IPS-NIHi7 (cell line): ENCODE data around the gene UBC.
"Not testable (repeated sequence)": the region's sequence is repeated elsewhere in the genome, so short reads cannot be mapped to it uniquely, and the experiment has no call there.

ENCODE experiments used
- DNase-seq: peaks from one replicate; pipeline ENCODE4 v3.0.0; 2012; ENCODE audit warnings: mixed read lengths; ENCODE audit errors: extremely low spot score

The UBC gene

GRCh38 chr12:124884587-124885438, 29.6 kb downstream of the UBC start:
- peak; percentile 43 for DNase-seq

DNA sequence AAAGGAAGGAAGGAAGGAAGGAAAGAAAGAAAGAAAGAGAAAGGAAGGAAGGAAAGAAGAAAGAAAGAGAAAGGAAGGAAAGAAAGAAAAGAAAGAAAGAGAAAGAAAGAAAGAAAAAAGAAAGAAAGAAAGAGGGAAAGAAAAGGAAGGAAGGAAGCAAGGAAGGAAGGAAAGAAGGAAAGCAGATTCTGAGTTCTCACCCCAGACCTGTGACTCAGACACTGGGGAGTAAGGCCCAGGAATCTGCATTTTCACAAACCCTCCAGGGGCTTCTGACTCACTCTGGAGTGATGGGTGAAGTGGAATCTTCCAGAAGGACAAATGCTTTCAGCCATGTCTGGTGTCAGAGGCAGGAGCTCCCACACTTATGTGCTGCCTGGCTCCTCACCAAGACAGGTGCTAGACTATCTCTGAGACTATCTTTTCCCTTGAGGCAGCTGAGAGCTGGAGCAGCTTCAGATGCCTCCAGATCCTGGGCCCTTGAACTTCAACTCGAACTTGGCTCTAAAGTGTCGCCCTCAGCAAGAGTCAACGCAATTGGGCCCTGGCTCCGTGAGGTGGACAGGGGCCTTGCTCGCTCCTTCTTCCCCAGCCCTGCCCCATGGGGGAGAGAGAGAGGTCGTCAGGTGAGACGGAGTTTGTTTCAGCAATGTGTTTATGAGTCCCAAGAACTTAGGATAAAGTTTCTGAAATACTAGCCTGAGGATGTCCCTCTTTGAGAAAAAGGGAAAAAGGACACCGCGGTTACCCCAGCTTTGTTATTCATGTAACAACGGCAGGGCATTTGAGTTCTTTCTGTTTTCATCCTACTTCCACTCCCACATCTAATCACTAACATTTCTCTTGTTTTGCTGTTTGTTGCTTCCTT, 31.0 kb downstream of the UBC start:
- DNase-seq: no peak

DNA sequence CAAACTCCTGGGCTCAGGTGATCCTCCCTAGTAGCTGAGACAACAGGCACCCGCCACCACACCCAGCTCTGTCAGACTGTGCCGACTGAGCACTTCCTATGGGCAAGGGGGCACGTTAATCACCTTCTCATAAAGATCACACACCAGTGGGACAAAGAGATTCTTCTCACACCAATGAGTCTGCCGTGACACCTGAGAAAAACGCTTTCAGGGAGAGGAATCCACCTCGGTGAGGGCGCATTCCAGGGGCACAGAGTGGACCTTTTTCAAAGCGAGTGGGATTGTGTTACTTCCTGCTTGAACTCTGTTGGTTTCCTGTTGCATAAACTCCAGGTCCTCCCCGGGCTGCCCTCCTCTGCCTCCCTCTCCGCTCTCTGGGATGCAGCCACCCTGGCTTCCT, 33.3 kb downstream of the UBC start:
- no peak for DNase-seq

DNA sequence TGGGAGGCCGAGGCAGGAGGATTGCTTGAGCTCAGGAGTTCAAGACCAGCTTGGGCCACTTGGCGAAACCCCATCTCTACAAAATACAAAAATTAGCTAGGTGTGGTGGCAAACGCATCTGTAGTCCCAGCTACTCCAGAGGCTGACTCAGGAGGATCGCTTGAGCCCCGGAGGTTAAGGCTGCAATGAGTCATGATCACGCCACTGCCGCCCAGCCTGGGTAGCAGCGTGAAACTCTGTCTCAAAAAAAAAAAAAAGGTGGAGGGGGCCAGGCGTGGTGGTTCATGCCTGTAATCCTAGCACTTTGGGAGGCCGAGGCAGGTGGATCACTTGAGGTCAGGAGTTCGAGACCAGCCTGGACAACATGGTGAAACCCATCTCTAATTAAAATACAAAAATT, 34.1 kb downstream of the UBC start:
- DNase-seq: not testable (repeated sequence)

DNA sequence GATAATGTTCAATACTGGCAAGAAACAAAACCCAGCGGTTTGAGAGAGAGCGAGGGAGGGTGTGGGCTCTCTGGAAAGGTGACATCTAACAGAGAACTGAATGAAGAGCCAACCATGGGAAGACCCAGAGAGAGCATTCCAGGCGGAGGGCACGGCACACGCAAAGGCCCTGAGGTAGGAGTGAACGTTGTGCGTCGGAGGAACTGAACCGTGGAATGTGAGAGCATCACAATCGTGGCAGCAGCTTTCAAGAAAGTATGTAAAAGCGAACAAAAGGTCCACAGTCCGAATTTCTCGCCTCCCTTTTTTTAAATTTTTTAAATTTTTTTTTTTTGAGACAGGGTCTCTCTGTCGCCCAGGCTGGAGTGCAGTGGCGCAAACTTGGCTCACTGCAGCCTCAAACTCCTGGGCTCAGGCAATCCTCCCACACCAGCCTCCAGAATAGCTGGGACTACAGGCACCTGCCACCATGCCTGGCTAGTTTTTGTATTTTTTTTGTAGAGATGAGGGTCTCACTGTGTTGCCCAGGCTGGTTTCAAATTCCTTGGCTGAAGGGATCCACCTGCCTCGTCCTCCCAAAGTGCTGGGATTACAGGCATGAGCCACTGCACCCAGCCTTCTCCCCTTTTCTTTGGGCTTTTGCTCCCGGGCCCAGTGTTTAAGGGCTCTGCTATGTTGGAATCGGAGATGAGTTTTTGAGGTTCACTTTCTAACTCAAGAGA, 35.5 kb downstream of the UBC start:
- no peak for DNase-seq

- no peak for DNase-seq
These were observed 37.0 kb downstream of the UBC start for GRCh38 chr12:124877423-124877822.

- DNase-seq: no peak
These were observed 38.3 kb downstream of the UBC start for GRCh38 chr12:124876171-124876570.

DNA sequence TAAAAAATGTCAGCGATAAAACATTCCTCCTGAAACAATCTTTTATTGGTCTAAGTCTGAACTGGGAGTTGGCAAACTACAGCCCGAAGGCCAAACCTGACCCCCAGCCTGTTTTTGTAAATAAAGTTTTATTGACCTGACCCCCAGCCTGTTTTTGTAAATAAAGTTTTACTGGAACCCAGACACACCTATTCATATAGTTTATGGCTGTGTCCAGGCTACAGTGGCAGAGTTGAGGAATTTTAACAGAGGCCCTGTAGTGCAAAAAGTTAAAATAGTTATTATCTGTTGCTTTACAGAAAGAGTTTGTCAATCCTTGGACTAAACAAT, 38.7 kb downstream of the UBC start:
- DNase-seq: no peak

DNA sequence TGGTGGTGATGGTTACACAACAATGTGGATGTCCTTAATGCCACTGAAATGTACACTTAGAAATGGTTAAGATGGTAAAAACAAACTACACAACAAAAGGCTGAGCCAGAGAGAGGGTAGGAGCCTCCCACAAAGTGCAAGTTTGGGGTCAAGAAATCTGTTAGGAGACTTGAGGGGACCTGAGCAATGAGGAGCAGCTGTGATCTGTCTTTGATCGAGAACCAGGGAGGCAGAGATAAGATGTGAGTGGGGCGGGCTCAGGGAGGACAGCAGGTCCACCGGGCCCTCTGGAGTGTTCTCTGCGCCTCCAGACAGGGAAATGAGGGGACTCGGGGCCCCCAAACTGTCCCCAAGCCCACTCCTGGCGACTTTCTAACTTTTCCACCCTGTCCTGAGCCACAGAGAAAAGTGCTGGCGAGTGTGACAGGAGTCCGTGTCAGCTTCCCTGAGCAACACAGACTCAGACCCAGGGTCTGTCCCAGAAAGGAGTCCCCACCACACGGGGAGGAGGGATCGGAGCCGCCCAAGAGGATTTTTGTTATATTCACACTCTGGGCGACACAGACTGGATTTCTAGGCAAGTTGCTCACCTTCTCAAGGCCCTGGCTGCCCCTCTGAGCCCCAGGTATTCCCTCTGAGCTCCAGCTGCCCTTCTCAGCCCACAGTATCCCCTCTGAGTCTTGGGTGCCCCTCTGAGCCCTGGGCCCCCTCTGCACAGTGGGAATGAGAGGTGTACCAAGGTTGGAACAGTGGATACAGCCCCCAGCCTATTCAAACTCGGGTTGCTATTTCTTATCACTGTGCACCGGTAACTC, 39.3 kb downstream of the UBC start:
- no peak for DNase-seq

GRCh38 chr12:124874188-124874587, 40.3 kb downstream of the UBC start:
- DNase-seq: no peak

DNA sequence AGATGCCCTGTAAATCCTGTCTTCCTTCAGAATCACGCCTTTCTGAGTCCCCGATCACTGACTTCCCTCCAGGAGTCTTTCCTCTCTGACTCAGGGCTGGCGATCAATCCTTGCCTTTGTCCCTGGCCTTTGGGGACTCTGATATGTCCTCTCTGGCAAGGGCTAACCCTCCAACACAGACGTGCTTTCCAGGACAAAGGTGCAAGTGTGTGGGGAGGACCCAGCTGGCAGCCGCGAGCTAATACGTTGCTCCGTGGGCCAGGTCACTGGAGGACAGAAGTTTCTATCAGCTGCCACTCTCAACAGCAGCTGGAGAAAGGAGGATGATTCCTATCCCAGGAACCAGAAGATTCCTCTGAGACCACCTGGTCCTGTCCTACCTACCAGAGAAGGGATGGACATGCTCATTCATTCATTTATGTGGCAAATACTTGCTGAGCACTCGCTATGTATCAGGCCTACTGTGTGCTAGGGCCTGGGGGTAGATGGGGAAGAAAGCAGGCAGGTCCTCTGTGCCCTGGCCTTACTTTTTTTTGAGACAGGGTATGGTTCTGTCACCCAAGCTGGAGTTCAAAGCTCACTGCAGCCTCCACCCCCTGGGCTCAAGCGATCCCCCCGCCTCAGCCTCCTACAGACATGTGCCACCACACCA, 42.3 kb downstream of the UBC start:
- no peak for DNase-seq

DNA sequence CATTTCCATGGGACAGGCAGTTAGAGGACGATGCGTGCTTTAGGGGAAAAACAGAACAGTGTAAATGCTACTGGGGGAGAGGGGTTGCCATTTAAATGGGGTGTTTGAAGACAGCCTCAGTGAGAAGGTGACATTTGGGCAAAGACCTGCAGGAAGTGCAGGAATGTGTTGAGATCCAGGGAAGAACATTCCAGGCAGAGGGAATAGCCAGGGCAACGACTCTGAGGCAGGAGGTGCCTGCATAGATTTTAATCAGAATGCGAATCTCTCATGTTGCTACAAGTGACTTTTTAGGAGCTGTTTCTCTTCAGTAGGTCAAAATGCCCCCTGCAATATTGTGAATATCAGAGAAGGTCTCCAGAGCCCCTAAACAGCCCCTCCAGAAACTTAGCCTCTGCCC, 43.2 kb downstream of the UBC start:
- DNase-seq: no peak

DNA sequence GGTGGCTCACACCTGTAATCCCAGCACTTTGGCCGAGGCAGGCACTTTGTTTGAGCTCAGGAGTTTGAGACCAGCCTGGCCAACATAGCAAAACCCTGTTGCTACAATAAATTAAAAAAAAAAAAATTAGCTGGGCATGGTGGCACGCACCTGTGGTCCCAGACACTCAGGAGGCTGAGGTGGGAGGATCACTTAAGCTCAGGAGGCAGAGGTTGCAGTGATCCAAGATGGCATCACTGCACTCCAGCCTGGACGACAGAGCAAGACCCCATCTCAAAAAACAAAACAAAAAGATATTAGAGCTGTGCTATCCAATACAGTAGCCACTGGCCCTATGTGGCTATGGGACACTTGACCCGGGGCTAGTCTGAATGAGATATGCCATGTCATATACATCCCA, 43.9 kb downstream of the UBC start:
- no peak for DNase-seq

GRCh38 chr12:124869059-124869665, 45.3 kb downstream of the UBC start:
- peak; percentile 71 for DNase-seq

GRCh38 chr12:124868252-124869058, 46.0 kb downstream of the UBC start:
- DNase-seq: no peak

DNA sequence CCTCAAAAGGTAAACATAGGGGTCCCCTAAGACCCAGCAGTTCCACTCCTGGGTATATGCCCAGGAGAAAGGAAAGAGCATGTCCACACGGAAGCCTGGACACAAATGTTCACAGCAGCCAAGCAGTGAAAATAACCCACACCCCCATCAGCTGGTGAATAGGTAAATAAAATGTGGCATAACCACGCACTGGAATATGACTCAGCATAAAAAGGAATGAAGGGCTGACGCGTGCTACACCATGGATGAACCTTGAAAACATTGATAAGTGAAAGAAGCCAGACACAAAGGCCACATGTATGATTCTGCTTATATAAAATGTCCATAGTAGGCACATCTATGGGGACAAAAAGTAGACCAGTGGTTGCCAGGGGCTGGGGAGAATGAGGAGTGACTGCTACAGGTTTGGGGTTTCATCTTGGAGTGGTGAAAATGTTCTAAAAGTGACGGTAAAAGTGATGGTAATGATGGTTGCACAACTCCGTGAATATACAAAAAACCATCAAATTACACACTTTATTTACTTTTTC, 47.0 kb downstream of the UBC start:
- DNase-seq: no peak

DNA sequence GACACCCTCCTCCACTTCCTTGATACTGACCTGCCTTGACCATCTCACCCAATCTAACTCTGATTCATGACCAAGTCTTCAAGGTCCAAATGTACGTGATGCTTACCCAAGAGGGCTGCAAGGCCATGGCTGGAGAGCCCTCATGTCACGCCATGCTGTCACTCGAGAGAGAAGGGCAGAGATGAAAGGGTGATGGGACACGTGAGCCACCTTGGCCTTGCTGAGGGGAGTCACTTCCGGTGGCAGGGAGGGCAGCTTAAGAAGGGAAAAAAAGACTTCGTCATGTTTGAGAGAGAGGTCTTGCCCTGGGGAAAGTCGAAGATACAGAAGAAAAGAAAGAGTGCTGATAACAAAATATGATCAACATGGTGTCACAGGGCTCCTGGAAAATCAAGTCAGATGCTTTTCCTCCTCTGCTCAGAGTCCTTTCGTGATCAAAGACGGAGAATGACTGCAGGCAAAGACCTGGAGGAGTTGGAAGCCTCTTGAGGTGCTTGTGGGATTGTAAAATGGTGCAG, 47.5 kb downstream of the UBC start:
- DNase-seq: no peak

DNA sequence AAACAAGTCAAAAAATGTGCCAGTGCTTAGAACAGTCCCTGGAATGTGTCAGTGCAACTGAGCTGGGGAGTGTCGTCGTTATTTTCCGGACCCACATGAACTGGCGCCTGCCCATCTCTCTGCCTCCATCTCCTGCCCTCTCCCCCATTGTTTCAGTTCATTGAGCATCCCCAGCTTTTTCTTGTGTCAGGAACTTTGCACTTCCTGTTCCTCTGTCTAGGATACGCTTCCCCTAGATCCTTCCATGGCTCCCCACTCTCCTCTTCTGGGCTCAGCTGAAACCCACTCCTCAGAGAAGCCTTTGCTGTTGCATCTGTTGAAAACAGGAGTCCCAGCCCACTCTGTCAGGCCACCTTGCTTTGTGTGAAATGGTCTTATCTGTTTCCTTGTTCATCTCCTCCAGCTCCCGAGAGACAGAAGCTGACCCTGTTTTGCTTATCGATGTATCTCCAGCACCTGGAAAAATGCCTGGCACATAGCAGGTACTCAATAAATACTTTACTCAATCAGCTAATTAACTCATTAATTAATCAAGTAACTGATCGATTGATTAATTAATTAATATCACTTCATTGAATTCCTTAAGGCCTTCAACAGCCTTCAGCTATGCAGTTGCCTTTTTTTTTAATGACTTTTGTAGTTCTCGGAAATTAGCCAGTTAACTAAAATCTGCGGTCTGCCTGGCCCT, 48.1 kb downstream of the UBC start:
- no peak for DNase-seq

GRCh38 chr12:124865728-124866127, 48.7 kb downstream of the UBC start:
- no peak for DNase-seq
